Omental fat pad (tissue), 4 donors: ENCODE results near the gene DUSP2. TPM values are rescaled to one million over a fixed set of nuclear protein-coding genes. Genes with fewer than 3 reads are reported as not detected.

Source experiments
- ATAC-seq: fragments of 150-250 bp; one replicate; pipeline ENCODE4 v1.9.1; 2016; ENCODE audit warnings: mild to moderate bottlenecking, moderate library complexity; ENCODE audit not compliant: low FRiP score
- DNase-seq: peaks from one replicate; pipeline ENCODE4 v3.0.0-alpha.2; 2019; ENCODE audit warnings: low spot score
- CTCF ChIP-seq, 3 donors: fragments of 450-650 bp; IDR thresholded peaks; one replicate each; pipeline ENCODE4 v1.5.1; 2016 to 2017; ENCODE audit warnings: antibody characterized with exemption in 3 of 3, mild to moderate bottlenecking in 3 of 3, moderate library complexity in 2 of 3
- total RNA-seq, 4 donors: library from RNA; depleted of rRNA; stranded (reverse); fragments of >200 nt; gene quantifications; one replicate each; pipeline ENCODE4 v1.1.0, GENCODE V29; 2016

DUSP2 gene
- total RNA-seq, 4 donors from 2014 or later = 8.5 to 199 (median 18.8) TPM

GRCh38 chr2:96171831-96172230 is 26.6 kb upstream of the DUSP2 start:
- no peak for TF ChIP-seq CTCF (IDR thresholded peaks at IDR 0.05)
- DNase-seq = no peak
- ATAC-seq = no peak

- no peak for TF ChIP-seq CTCF (IDR thresholded peaks at IDR 0.05)
- ATAC-seq (no peak), DNase-seq (no peak)
Observed at GRCh38 chr2:96170626-96171025, 25.4 kb upstream of the DUSP2 start.

- DNase-seq = no peak
- no peak for ATAC-seq
- TF ChIP-seq CTCF (IDR thresholded peaks at IDR 0.05) = no peak
Observed at GRCh38 chr2:96169868-96170507, 24.7 kb upstream of the DUSP2 start.

- no peak for DNase-seq
- ATAC-seq = no peak
- no peak for TF ChIP-seq CTCF (IDR thresholded peaks at IDR 0.05)
Observed at GRCh38 chr2:96167407-96168013, 22.3 kb upstream of the DUSP2 start.

- DNase-seq (no peak), ATAC-seq (no peak)
- TF ChIP-seq CTCF (IDR thresholded peaks at IDR 0.05) = no peak
Observed at GRCh38 chr2:96164459-96165184, 19.4 kb upstream of the DUSP2 start.

GRCh38 chr2:96163768-96164429 is 18.7 kb upstream of the DUSP2 start:
- no peak for TF ChIP-seq CTCF (IDR thresholded peaks at IDR 0.05)
- DNase-seq = no peak
- no peak for ATAC-seq
